Mucosa of stomach (tissue), 1 donor: ENCODE data around the gene RHBDD3.

Source experiments
- H3K27me3 ChIP-seq: one replicate; pipeline ENCODE4 v1.7.0; 2013; ENCODE audit warnings: mild to moderate bottlenecking, low read length; ENCODE audit not compliant: control insufficient read depth, insufficient read depth
- H3K36me3 ChIP-seq: one replicate; pipeline ENCODE4 v1.7.0; 2013; ENCODE audit warnings: low read length; ENCODE audit not compliant: control insufficient read depth, insufficient read depth
- H3K4me1 ChIP-seq: one replicate; pipeline ENCODE4 v1.7.0; 2013; ENCODE audit warnings: mild to moderate bottlenecking, low read length; ENCODE audit not compliant: control insufficient read depth, insufficient read depth
- H3K4me3 ChIP-seq: one replicate; pipeline ENCODE4 v1.7.0; 2013; ENCODE audit warnings: low read length
- H3K9ac ChIP-seq: one replicate; pipeline ENCODE4 v1.7.0; 2013; ENCODE audit warnings: mild to moderate bottlenecking, low read length, moderate library complexity
- H3K9me3 ChIP-seq: one replicate; pipeline ENCODE4 v1.7.0; 2013; ENCODE audit warnings: mild to moderate bottlenecking, low read length, moderate library complexity; ENCODE audit not compliant: control insufficient read depth
- donor health status: Pancreatic carcinoma.

RHBDD3 gene

GRCh38 chr22:29267858-29268510, at the start of gene RHBDD3, which contains the start of gene EWSR1:
Gene RHBDD3, minus strand, starts transcription at chr22:29267981. Its CDS starts 2,355 bp downstream, at chr22:29265626.
Gene EWSR1, plus strand, starts transcription at chr22:29268268. Its CDS starts 69 bp downstream, at chr22:29268337.
- Histone ChIP-seq H3K9me3 (no peaks in the 10 kb centered on the region), H3K27me3 (no peaks in the 10 kb centered on the region), H3K36me3 (no peaks in the 10 kb centered on the region), H3K9ac (peak within 1 kb of the TSS; percentile 98), H3K4me3 (peak within 1 kb of the TSS; percentile 90), H3K4me1 (peaks cover 30% of the 10 kb centered on the region)

- Histone ChIP-seq H3K9ac (no peak overlapping the region), H3K9me3 (no peaks in the 10 kb centered on the region), H3K36me3 (no peaks in the 10 kb centered on the region), H3K4me3 (no peak overlapping the region), H3K27me3 (peaks cover 48% of the 10 kb centered on the region), H3K4me1 (peaks cover 30% of the 10 kb centered on the region)
Observed at GRCh38 chr22:29316141-29316828, 48.5 kb upstream of the RHBDD3 start.

DNA sequence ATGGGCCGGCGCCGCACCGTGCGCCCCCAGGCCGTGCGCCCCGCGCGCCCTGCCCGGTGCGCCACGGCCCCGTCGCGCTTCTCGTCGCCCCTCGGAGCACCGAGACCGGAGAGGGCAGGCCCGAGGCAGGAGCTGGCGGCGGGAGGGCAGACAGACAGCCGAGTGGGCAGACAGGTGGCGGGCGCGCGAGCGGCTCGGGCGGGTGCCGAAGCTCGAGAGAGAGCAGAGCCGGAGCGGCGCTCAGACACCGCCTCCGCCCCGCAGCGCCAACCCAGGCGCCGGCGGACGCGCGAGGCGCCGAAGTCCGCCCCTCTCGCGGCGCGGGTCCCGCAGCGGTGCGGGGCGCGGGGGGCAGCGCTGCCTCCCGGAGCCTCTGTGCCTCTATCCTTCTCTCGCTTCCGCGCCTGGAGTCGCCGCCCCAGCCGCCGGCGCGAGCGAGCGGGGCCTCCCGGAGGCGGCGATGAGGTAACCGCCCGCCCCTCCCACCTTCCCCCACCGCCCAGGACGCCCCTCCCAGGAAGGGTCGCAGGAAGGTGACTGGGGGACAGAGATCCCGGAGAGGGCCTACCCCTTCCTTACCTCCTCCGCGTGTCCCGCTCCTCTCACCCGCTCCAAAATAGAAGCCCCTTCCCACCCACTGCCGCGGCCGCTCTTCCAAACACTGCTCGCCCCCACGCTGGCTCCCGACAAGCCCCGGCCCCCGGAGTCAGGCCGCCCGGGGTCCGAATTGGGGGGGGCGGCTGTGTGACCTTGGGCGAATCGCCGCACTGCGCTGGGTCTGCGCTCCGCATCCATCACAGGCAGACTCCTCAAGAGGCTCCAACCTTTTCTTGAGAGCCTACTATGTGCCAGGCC, 47.7 kb upstream of the RHBDD3 start, which contains the start of gene RASL10A:
TSS of gene RASL10A (minus strand) at position 412 of the 855 bp plus-strand sequence. CDS start 451 bp downstream, outside the sequence.
- Histone ChIP-seq H3K9ac (no peak within 1 kb of the TSS), H3K27me3 (peaks cover 48% of the 10 kb centered on the region), H3K4me1 (peaks cover 38% of the 10 kb centered on the region)

GRCh38 chr22:29314537-29315285, 46.9 kb upstream of the RHBDD3 start:
- Histone ChIP-seq H3K4me3 (no peak overlapping the region), H3K27me3 (peaks cover 48% of the 10 kb centered on the region), H3K36me3 (no peaks in the 10 kb centered on the region), H3K9me3 (no peaks in the 10 kb centered on the region), H3K9ac (no peak overlapping the region), H3K4me1 (peaks cover 44% of the 10 kb centered on the region)

More for the DNA sequence above, 47.7 kb upstream of the RHBDD3 start, which contains the start of gene RASL10A:
- Histone ChIP-seq H3K9me3 (no peaks in the 10 kb centered on the region), H3K4me3 (no peak within 1 kb of the TSS), H3K36me3 (no peaks in the 10 kb centered on the region)

DNA sequence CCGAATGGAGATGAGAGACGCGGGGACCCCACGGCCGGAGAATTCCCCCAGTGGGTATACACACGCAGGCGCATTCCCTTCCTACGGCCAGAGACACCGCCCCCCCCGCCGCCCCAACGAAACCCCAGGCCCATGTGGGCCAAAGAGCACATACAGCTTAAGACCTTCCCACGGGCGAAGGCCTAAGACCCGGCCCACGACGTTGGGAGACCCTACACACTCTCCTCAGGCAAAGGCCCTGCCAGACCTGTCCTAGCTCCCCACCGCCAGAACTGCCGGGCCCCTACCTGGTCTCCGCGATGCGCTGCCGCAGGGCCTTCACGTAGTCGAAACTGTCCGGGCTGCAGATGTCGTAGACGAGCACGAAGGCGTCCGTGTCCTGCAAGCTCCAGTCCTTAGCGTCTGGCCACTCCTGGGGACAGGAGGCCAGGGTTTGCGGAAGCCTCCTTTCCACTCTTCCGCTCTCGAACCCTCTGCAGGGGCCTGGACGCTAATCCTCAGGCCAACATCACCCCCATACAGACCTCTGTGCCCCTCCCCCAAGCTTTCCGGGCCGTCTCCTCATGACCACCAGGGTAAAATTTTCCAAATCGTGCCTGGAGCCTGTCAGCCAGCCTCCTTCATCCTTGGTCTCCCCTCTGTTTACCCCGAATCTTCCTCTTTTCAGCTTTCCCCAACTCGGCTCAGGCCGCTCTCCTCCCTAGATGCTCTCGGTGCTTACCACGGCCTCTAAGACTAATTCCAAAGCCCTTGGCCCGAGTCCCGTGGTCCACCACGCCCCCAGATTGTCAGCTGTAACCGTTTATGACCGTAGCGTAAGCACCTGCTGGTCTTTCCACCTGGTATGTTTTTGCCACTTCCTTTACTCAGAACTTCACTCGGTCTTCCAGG, 46.0 kb upstream of the RHBDD3 start:
- Histone ChIP-seq H3K4me1 (peaks cover 53% of the 10 kb centered on the region), H3K27me3 (peaks cover 48% of the 10 kb centered on the region), H3K36me3 (no peaks in the 10 kb centered on the region), H3K9ac (no peak overlapping the region), H3K4me3 (no peak overlapping the region), H3K9me3 (no peaks in the 10 kb centered on the region)

DNA sequence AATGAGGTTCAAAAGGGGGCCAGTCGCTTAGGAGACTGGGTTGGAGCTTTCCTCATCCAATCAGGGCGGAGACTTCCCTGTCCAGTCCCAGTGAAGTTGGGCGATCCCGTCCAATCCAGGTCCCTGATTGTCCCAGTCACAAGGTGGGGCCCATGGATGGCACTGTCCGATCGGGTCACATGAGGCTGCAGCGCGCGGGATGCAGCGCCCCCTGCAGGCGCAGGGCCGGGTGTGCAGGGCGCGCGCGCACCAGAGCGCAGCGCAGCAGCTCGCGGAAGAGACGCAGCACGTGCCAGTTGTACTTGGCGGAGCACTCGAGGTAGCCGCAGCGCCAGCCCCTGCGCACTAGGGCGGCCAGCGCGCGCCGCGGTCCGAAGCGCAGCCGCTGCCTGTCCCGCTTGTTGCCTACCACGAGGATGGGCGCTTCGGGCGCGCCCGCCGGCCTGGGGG, 45.4 kb upstream of the RHBDD3 start:
- no peak overlapping the region for H3K9ac ChIP-seq
- no peak overlapping the region for H3K4me3 ChIP-seq
- no peaks in the 10 kb centered on the region for H3K36me3 ChIP-seq
- no peaks in the 10 kb centered on the region for H3K9me3 ChIP-seq
- H3K4me1 ChIP-seq, result peaks cover 60% of the 10 kb centered on the region
- peaks cover 48% of the 10 kb centered on the region for H3K27me3 ChIP-seq

DNA sequence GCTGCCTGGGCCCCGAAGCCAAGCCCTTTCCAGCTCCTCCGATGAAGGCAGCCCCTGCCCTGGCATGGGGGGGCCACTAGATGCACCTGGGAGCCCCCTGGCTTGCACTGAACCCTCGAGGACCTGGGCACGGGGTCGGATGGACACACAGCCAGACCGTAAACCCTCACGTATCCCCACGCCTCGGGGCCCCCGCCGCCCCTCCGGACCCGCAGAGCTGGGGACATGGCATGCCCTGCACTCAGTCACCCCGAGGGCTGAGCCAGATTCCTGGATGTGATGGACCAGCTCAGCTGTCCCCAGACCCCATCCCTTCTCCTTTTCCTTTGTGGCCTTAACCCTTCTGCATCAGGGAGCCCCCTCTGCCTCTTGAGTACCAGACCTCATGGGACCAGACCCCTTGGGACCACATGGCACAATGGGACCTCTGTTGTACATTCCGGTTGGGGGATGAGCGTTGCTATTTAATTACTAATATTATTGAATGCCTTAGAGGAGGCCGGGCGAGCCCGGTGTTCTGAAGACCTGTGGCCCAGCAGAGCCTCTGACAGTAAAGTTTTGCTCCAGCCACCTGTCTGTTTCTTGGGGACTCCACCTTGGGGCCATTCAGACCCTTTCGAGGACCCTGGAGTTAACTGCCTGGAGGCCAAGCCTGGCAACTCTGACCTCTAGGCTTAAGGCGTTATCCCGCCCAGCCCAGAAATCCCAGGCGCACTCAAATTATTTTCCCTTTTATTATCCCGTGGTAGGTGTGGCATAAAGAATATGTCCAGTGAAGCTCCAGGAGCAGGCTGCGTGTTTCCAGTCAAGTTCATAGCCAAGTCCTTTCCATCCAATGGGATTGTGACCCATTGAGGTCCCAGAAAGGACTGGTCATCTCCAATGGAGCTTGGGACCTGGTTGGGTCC, 44.7 kb upstream of the RHBDD3 start:
- Histone ChIP-seq H3K9me3 (no peaks in the 10 kb centered on the region), H3K4me1 (peaks cover 66% of the 10 kb centered on the region), H3K4me3 (no peak overlapping the region), H3K27me3 (peaks cover 48% of the 10 kb centered on the region), H3K36me3 (no peaks in the 10 kb centered on the region), H3K9ac (no peak overlapping the region)

- H3K4me1 ChIP-seq, result peaks cover 70% of the 10 kb centered on the region
- peaks cover 39% of the 10 kb centered on the region for H3K27me3 ChIP-seq
- no peak overlapping the region for H3K9ac ChIP-seq
- H3K9me3 ChIP-seq, result no peaks in the 10 kb centered on the region
- H3K36me3 ChIP-seq, result no peaks in the 10 kb centered on the region
- no peak overlapping the region for H3K4me3 ChIP-seq
Observed at GRCh38 chr22:29311464-29312217, 43.9 kb upstream of the RHBDD3 start.

- no peak overlapping the region for H3K4me3 ChIP-seq
- H3K9ac ChIP-seq, result no peak overlapping the region
- peaks cover 77% of the 10 kb centered on the region for H3K4me1 ChIP-seq
- H3K9me3 ChIP-seq, result no peaks in the 10 kb centered on the region
- H3K36me3 ChIP-seq, result no peaks in the 10 kb centered on the region
- H3K27me3 ChIP-seq, result peaks cover 32% of the 10 kb centered on the region
Observed at GRCh38 chr22:29310863-29311339, 43.1 kb upstream of the RHBDD3 start.
